ENCODE results near the gene RAP1B.

Gene RAP1B

DNA sequence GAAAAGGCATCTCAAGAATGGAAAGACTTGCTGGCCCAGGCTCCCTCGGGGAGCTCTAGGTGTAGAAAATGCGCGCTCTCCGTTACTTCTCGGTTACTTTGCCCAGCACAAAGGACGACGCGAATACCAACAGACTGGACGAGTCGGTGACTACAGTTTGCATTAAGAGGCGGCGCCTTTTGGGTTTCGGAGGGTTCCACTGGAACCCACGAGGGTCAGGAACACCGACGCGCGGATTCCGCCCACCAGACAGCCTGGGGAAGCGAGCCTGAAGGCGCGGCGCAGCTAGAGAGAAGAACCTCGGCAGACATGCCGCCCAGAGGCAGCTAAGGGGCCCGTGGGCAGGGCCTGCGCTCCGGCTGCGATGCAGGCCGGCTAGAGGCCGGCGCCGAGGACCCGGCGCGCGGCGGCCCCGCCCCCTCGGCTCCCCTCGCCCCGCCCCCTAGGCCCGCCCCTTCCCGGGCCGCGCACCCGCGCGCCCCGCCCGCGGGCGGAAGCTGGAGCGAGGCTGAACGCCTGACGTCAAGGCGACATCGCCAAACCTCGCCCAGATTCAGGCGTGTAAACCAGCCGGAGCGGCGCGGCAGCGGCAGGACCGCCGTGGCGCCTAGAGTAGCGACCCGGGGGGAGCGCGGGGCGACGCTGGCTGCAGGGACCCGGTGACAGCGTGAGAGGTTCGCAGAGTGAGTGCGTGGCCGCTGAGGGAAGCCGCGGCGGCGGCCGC is at the start of gene RAP1B:
Gene RAP1B (plus strand): TSS at position 530 of the 724 bp plus-strand sequence. CDS start 37,826 bp downstream, outside the sequence.
- Histone ChIP-seq H3K27me3 (no peaks in the 10 kb centered on the region), H3K9me3 (replicated peaks in 1 of 11) (peaks cover 0 to 8% (median 0%) of the 10 kb centered on the region in 11 experiments; a peak in 5 of 22 replicates), H3K4me3 (peak within 1 kb of the TSS; percentile 76 to 93 (median 82)), H4K20me1 (peaks cover 33 to 43% (median 40%) of the 10 kb centered on the region in 11 experiments), H3K4me2 (peak within 1 kb of the TSS; percentile 86 to 99 (median 94)), H3K9ac (peak within 1 kb of the TSS; percentile 91 to 100 (median 97)), H3K36me3 (peaks cover 5 to 29% (median 11%) of the 10 kb centered on the region in 11 experiments; a peak in 16 of 22 replicates), H3K27ac (peak within 1 kb of the TSS; percentile 87 to 100 (median 95)), H3K4me1 (peaks cover 35 to 59% (median 48%) of the 10 kb centered on the region in 10 experiments)
- TF ChIP-seq Cebpa-rat (IDR thresholded peaks at IDR 0.05): no peak

- Histone ChIP-seq H3K27ac (no peak overlapping the region), H3K4me2 (no peak overlapping the region), H3K4me3 (no peak overlapping the region), H3K4me1 (peaks cover 0 to 36% (median 0%) of the 10 kb centered on the region in 10 experiments; a peak in 8 of 20 replicates), H3K27me3 (no peaks in the 10 kb centered on the region), H3K36me3 (no peaks in the 10 kb centered on the region), H4K20me1 (no peaks in the 10 kb centered on the region), H3K9ac (no peak overlapping the region), H3K9me3 (replicated peaks in 1 of 11) (peaks cover 0 to 8% (median 0%) of the 10 kb centered on the region in 11 experiments; a peak in 3 of 22 replicates)
- no peak for TF ChIP-seq Cebpa-rat (IDR thresholded peaks at IDR 0.05)
These were observed 48.9 kb upstream of the RAP1B start for GRCh38 chr12:68561830-68562229.

GRCh38 chr12:68564166-68564565 is 46.5 kb upstream of the RAP1B start:
- no peak overlapping the region for H3K9ac ChIP-seq
- 0 out of 22 replicates have a peak, but pooled peaks cover 0 to under 1% (median 0%) of the 10 kb centered on the region in 11 experiments for H3K36me3 ChIP-seq
- peaks cover 0 to 35% (median 0%) of the 10 kb centered on the region in 10 experiments; a peak in 9 of 20 replicates for H3K4me1 ChIP-seq
- no peak overlapping the region for H3K4me2 ChIP-seq
- peaks cover 8 to 29% (median 18%) of the 10 kb centered on the region in 11 experiments; a peak in 20 of 22 replicates for H3K9me3 ChIP-seq (replicated peaks in 1 of 11)
- no peak overlapping the region for H3K27ac ChIP-seq
- TF ChIP-seq Cebpa-rat (IDR thresholded peaks at IDR 0.05): no peak
- no peaks in the 10 kb centered on the region for H3K27me3 ChIP-seq
- no peaks in the 10 kb centered on the region for H4K20me1 ChIP-seq
- H3K4me3 ChIP-seq: no peak overlapping the region

- H3K4me2 ChIP-seq: peak overlapping the region in 3 of 11 experiments; percentile 28 to 38 (median 33); a peak in 4 of 22 replicates
- 0 out of 22 replicates have a peak, but pooled peaks cover 0 to 7% (median 0%) of the 10 kb centered on the region in 11 experiments for H3K36me3 ChIP-seq
- no peak for TF ChIP-seq Cebpa-rat (IDR thresholded peaks at IDR 0.05)
- H3K9ac ChIP-seq: no peak overlapping the region
- H4K20me1 ChIP-seq: no peaks in the 10 kb centered on the region
- no peak overlapping the region; a peak in 1 of 22 replicates for H3K27ac ChIP-seq
- peaks cover 0 to 22% (median 0%) of the 10 kb centered on the region in 10 experiments; a peak in 8 of 20 replicates for H3K4me1 ChIP-seq
- peaks cover 19 to 37% (median 31%) of the 10 kb centered on the region in 11 experiments; a peak in 21 of 22 replicates for H3K9me3 ChIP-seq (replicated peaks in 1 of 11)
- no peak overlapping the region for H3K4me3 ChIP-seq
- no peaks in the 10 kb centered on the region for H3K27me3 ChIP-seq
These were observed 45.3 kb upstream of the RAP1B start for GRCh38 chr12:68565391-68565903.

GRCh38 chr12:68568922-68569569 is 41.7 kb upstream of the RAP1B start:
- no peak for TF ChIP-seq Cebpa-rat (IDR thresholded peaks at IDR 0.05)
- H3K9ac ChIP-seq: no peak overlapping the region
- H3K36me3 ChIP-seq: 0 out of 22 replicates have a peak, but pooled peaks cover 0 to 7% (median 0%) of the 10 kb centered on the region in 11 experiments
- H3K4me2 ChIP-seq: no peak overlapping the region
- H4K20me1 ChIP-seq: no peaks in the 10 kb centered on the region
- H3K4me1 ChIP-seq: peaks cover 0 to 11% (median 0%) of the 10 kb centered on the region in 10 experiments; a peak in 8 of 20 replicates
- no peaks in the 10 kb centered on the region for H3K27me3 ChIP-seq
- no peak overlapping the region for H3K4me3 ChIP-seq
- H3K9me3 ChIP-seq (replicated peaks in 1 of 11): peaks cover 19 to 38% (median 31%) of the 10 kb centered on the region in 11 experiments; a peak in 21 of 22 replicates
- H3K27ac ChIP-seq: no peak overlapping the region

DNA sequence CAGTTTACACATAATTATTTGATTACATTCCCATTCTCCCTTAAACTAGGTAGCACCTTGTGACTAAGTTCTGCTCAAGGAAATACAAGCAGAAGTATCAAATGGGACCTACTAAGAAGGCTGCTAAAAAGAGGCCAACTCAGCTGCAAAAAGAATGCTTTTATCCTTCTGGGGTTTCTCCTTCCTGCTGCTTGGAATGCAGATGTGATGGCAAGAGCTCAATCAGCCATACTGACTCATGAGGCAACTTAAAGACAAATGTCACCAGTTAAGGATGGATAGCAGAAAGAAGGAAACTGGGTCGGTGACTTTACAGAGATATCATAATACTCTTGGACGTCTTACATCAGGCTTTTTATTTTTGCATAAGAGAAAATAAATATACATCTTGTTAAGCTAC is 38.0 kb upstream of the RAP1B start:
- Histone ChIP-seq H3K27me3 (no peaks in the 10 kb centered on the region), H3K4me3 (no peak overlapping the region), H3K36me3 (0 out of 22 replicates have a peak, but pooled peaks cover 0 to 7% (median 0%) of the 10 kb centered on the region in 11 experiments), H3K9ac (no peak overlapping the region), H3K27ac (no peak overlapping the region), H3K4me2 (no peak overlapping the region), H3K4me1 (peaks cover 0 to 6% (median 1%) of the 10 kb centered on the region in 10 experiments; a peak in 10 of 20 replicates), H3K9me3 (replicated peaks in 1 of 11) (peaks cover 19 to 32% (median 27%) of the 10 kb centered on the region in 11 experiments; a peak in 21 of 22 replicates), H4K20me1 (no peaks in the 10 kb centered on the region)
- no peak for TF ChIP-seq Cebpa-rat (IDR thresholded peaks at IDR 0.05)

- H3K9me3 ChIP-seq (replicated peaks in 1 of 11): peaks cover 15 to 24% (median 19%) of the 10 kb centered on the region in 11 experiments; a peak in 21 of 22 replicates
- TF ChIP-seq Cebpa-rat (IDR thresholded peaks at IDR 0.05): no peak
- no peak overlapping the region for H3K4me2 ChIP-seq
- peaks cover 0 to 11% (median 6%) of the 10 kb centered on the region in 10 experiments; a peak in 10 of 20 replicates for H3K4me1 ChIP-seq
- no peak overlapping the region for H3K9ac ChIP-seq
- no peaks in the 10 kb centered on the region for H4K20me1 ChIP-seq
- 0 out of 22 replicates have a peak, but pooled peaks cover 0 to 7% (median 0%) of the 10 kb centered on the region in 11 experiments for H3K36me3 ChIP-seq
- no peaks in the 10 kb centered on the region for H3K27me3 ChIP-seq
- no peak overlapping the region for H3K4me3 ChIP-seq
- H3K27ac ChIP-seq: no peak overlapping the region
These were observed 37.3 kb upstream of the RAP1B start for GRCh38 chr12:68573406-68573805.

DNA sequence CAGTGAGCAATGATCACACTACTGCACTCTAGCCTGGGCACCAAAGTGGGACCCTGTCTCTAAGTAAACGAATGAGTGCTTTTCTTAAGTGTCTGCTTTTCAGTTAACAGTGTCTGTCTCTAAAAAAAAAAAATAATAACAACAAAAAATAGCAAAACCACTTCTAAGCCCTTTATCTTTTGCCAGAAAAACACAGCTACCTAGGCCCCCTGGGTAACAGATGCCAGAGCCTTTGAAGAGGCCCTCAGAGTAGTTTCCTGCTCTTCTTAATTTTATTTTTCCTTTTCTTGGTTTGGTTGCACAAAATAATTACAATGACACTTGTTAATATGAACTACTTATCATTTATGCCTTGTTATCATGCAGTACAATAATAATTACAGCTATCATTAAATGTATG is 32.8 kb upstream of the RAP1B start:
- H3K4me2 ChIP-seq: peak overlapping the region in 6 of 11 experiments; percentile 5 to 61 (median 30); a peak in 10 of 22 replicates
- peaks cover 0 to 3% (median 0%) of the 10 kb centered on the region in 11 experiments; a peak in 2 of 22 replicates for H3K9me3 ChIP-seq (replicated peaks in 1 of 11)
- no peak overlapping the region for H3K27ac ChIP-seq
- no peak for TF ChIP-seq Cebpa-rat (IDR thresholded peaks at IDR 0.05)
- H3K36me3 ChIP-seq: no peaks in the 10 kb centered on the region
- no peaks in the 10 kb centered on the region for H4K20me1 ChIP-seq
- peaks cover 0 to 14% (median 8%) of the 10 kb centered on the region in 10 experiments; a peak in 10 of 20 replicates for H3K4me1 ChIP-seq
- no peak overlapping the region for H3K9ac ChIP-seq
- no peak overlapping the region for H3K4me3 ChIP-seq
- H3K27me3 ChIP-seq: no peaks in the 10 kb centered on the region

Data from BLaER1 treated with 17β-estradiol and CSF1 and Interleukin-3, amounts not matched to agents 10 nM and 100 nM (cell line).